K562 (cell line): Measurements from ENCODE around the gene PRLH. TPM values are rescaled to one million over a fixed set of nuclear protein-coding genes. Genes with fewer than 3 reads are reported as not detected.

Source experiments
- ATAC-seq: fragments of 200-7000 bp; cut with Tn5 transposase; 3 replicates; pipeline ENCODE4 v1.9.1; 2020; ENCODE audit warnings: moderate library complexity
- BruUV-seq: library from RNA; stranded (reverse); fragments of 400-500 nt; replicated peaks from 2 replicates; lab custom pipeline; 2021; lab: Mats Ljungman, UMichigan
- CTCF ChIA-PET: fragments of 300-600 bp; formaldehyde crosslinking; extraction: SDS; loops from one replicate; lab custom pipeline; 2021; ENCODE audit warnings: low intra/inter-chr PET ratio; lab: Yijun Ruan, JAX
- POLR2A ChIA-PET: fragments of 300-600, 350-650 bp; sonication (Branson Sonifier 250); formaldehyde crosslinking; extraction: SDS; loops from one replicate; lab custom pipeline; 2021; ENCODE audit warnings: antibody characterized with exemption, inconsistent platforms; lab: Yijun Ruan, JAX
- DNase-seq, 4 experiments: peaks; one replicate each; pipeline versions ENCODE4 v3.0.0 to v3.0.0-alpha.2; 2011 to 2018; ENCODE audit warnings: low spot score in 3 of 4, mixed read lengths in 3 of 4; ENCODE audit errors: extremely low read depth in 1 of 4
- FAIRE-seq: peaks from 2 replicates; lab custom pipeline; 2011; peaks lifted over from hg19 to GRCh38; lab: Jason Lieb, UNC
- H2AFZ ChIP-seq: 2 replicates; pipeline ENCODE4 v1.6.0; 2011; ENCODE audit warnings: low read depth, low read length, control low read depth, inconsistent platforms
- H3K27ac ChIP-seq: fragments of 200-600 bp; 3 replicates; pipeline ENCODE4 v1.8.0; 2011; ENCODE audit warnings: low read depth, mild to moderate bottlenecking, control low read depth, inconsistent platforms, low read length, moderate library complexity, mixed read lengths; ENCODE audit errors: extremely low read depth
- H3K27me3 ChIP-seq, 2 experiments: fragments of 300-600 bp in 1 of 2; 2 replicates in 1 of 2; 3 replicates in 1 of 2; pipeline versions ENCODE4 v1.6.0 to v1.8.0; 2011; ENCODE audit warnings: inconsistent platforms in 2 of 2, low read length in 2 of 2, mild to moderate bottlenecking in 1 of 2, mixed read lengths in 1 of 2, moderate library complexity in 1 of 2; ENCODE audit not compliant: control insufficient read depth in 2 of 2, insufficient read depth in 2 of 2
- H3K36me3 ChIP-seq: fragments of 300-600 bp; 3 replicates; pipeline ENCODE4 v1.8.0; 2011; ENCODE audit warnings: mild to moderate bottlenecking, low read length, inconsistent platforms; ENCODE audit not compliant: control insufficient read depth, insufficient read depth
- H3K4me1 ChIP-seq, 2 experiments: fragments of 200-600 bp in 1 of 2; replicated peaks in 1 of 2; 2 replicates in 1 of 2; 3 replicates in 1 of 2; pipeline versions ENCODE4 v1.5.1 to v1.8.0; 2011; ENCODE audit warnings: inconsistent platforms in 2 of 2, low read length in 2 of 2, mild to moderate bottlenecking in 1 of 2, mixed read lengths in 1 of 2, moderate library complexity in 1 of 2; ENCODE audit not compliant: control insufficient read depth in 2 of 2, insufficient read depth in 2 of 2
- H3K4me2 ChIP-seq: 2 replicates; pipeline ENCODE4 v1.6.1; 2011; ENCODE audit warnings: low read length, control low read depth, inconsistent platforms, mixed read lengths; ENCODE audit not compliant: insufficient read depth
- H3K4me3 ChIP-seq: fragments of 200-600 bp; sonication (generic), shearing (Covaris generic); 2 replicates; pipeline ENCODE4 v1.5.1; 2016; ENCODE audit warnings: control low read depth, inconsistent platforms
- H3K79me2 ChIP-seq: fragments of 200-600 bp; 3 replicates; pipeline ENCODE4 v1.8.0; 2011; ENCODE audit warnings: low read length, inconsistent platforms; ENCODE audit not compliant: control insufficient read depth, insufficient read depth
- H3K9ac ChIP-seq, 2 experiments: 2 replicates each; pipeline versions ENCODE4 v1.6.0 to v1.6.1; 2011; ENCODE audit warnings: low read depth in 2 of 2, low read length in 2 of 2, control low read depth in 1 of 2, inconsistent platforms in 1 of 2, mild to moderate bottlenecking in 1 of 2, mixed read lengths in 1 of 2; ENCODE audit not compliant: insufficient read depth in 1 of 2
- H3K9me1 ChIP-seq: one replicate; pipeline ENCODE4 v1.6.0; 2011; ENCODE audit warnings: inconsistent platforms, mild to moderate bottlenecking, low read length, moderate library complexity; ENCODE audit not compliant: control insufficient read depth, insufficient read depth
- H3K9me3 ChIP-seq: replicated peaks from 2 replicates; pipeline ENCODE4 v1.5.1; 2011; ENCODE audit warnings: low read depth, low read length, inconsistent platforms; ENCODE audit not compliant: control insufficient read depth, insufficient read depth
- H4K20me1 ChIP-seq: replicated peaks from 2 replicates; pipeline ENCODE4 v1.6.1; 2011; ENCODE audit warnings: low read length, inconsistent platforms, mixed read lengths; ENCODE audit not compliant: control insufficient read depth, insufficient read depth
- BRCA1 ChIP-seq, 2 experiments: fragments of 450-650 bp in 1 of 2; sonication (generic) in 1 of 2; formaldehyde crosslinking in 1 of 2; IDR thresholded peaks; 2 replicates each; pipeline versions ENCODE4 v1.5.0 to v1.6.1; 2017 to 2020; ENCODE audit warnings: mild to moderate bottlenecking in 1 of 2, missing genetic modification reagents in 1 of 2
- CHD1 ChIP-seq: fragments of 200-600 bp; sonication (generic); IDR thresholded peaks from one replicate; pipeline ENCODE4 v1.6.1; 2012; ENCODE audit warnings: mild to moderate bottlenecking, moderate library complexity, low read length, inconsistent platforms
- CREB1 ChIP-seq, 2 experiments: sonication (generic) in 1 of 2; formaldehyde crosslinking in 1 of 2; IDR thresholded peaks; 2 replicates each; pipeline versions ENCODE4 v1.6.1 to v1.8.0; 2012 to 2022; ENCODE audit warnings: inconsistent platforms in 1 of 2, mild to moderate bottlenecking in 1 of 2, missing genetic modification reagents in 1 of 2, moderate library complexity in 1 of 2
- HINFP ChIP-seq: fragments of 450-650 bp; conservative IDR thresholded peaks from 2 replicates; pipeline ENCODE4 v1.6.1; 2016; ENCODE audit warnings: missing genetic modification characterization, low read depth, mild to moderate bottlenecking, control low read depth, missing compliant biosample characterization
- KAT7 ChIP-seq: sonication (generic); formaldehyde crosslinking; IDR thresholded peaks from 2 replicates; pipeline ENCODE4 v1.8.0; 2022; ENCODE audit warnings: missing genetic modification reagents, mild to moderate bottlenecking, borderline replicate concordance
- POLR2A ChIP-seq: fragments of 450-650 bp; conservative IDR thresholded peaks from 2 replicates; pipeline ENCODE4 v1.6.1; 2016
- SREBF1 ChIP-seq: fragments of 150-350 bp; IDR thresholded peaks from 2 replicates; pipeline ENCODE4 v1.6.1; 2014; ENCODE audit warnings: antibody characterized with exemption, low read depth, low read length, borderline replicate concordance
- ZBTB49 ChIP-seq: sonication (generic); formaldehyde crosslinking; IDR thresholded peaks from 2 replicates; pipeline ENCODE4 v1.8.0; 2022; ENCODE audit warnings: missing genetic modification reagents, mild to moderate bottlenecking, borderline replicate concordance
- ZNF124 ChIP-seq: sonication (generic); formaldehyde crosslinking; IDR thresholded peaks from 2 replicates; pipeline ENCODE4 v1.8.1; 2022; ENCODE audit warnings: missing genetic modification reagents
- ZNF316 ChIP-seq: fragments of 450-650 bp; IDR thresholded peaks from 2 replicates; pipeline ENCODE4 v1.6.1; 2016
- WGBS: fragments of 100-300 bp; shearing (Covaris generic); methylation state at CpG from one replicate; pipeline ENCODE4 v1.1.6; 2016; ENCODE audit warnings: low coverage, mixed read lengths; ENCODE audit not compliant: insufficient coverage; ENCODE audit errors: missing lambda C conversion rate; 5-methylcytosine and 5-hydroxymethylcytosine counted together
- in situ Hi-C: fragments of 300-500 bp; cut with MboI; formaldehyde crosslinking; loops from 4 replicates; pipeline ENCODE4 v1.15.0; 2018; ENCODE audit warnings: inconsistent platforms, mixed read lengths
- intact Hi-C: fragments of 100-400 bp; cut with micrococcal nuclease; formaldehyde crosslinking; loops from 2 replicates; pipeline ENCODE4 v1.14.2; 2022
- polyA plus RNA-seq, 8 experiments: library from polyadenylated mRNA; depleted of rRNA in 4 of 8; stranded (reverse) in 5 of 8; unstranded in 3 of 8; fragments of >200 nt; fragmentation: Nextera tagmentation in 2 of 8; fragmentation: Illumina TruSeq in 1 of 8; extraction: Ambion mirVana in 2 of 8; extraction: Trizol in 1 of 8; gene quantifications; 2 replicates each; pipeline versions ENCODE4 v1.2.1 to v1.2.3, GENCODE V29; 2011 to 2014; ENCODE audit warnings: inconsistent platforms in 1 of 8, missing spikeins in 1 of 8
- total RNA-seq, 7 experiments: library from RNA; depleted of rRNA in 6 of 7; stranded (reverse); fragments of >200 nt in 6 of 7; fragmentation: Illumina TruSeq in 2 of 7; extraction: Trizol in 2 of 7; gene quantifications; 2 replicates each; pipeline versions ENCODE4 v1.2.1 to v1.2.3, GENCODE V29; 2011 to 2021; ENCODE audit warnings: low replicate concordance in 1 of 7

Gene PRLH
- total and polyA plus RNA-seq, 9 of the 15 experiments (the other 6 are each of a cell fraction or from before 2014, with no cell fraction given): not detected

- no peak overlapping the region for H3K9ac ChIP-seq
- in situ Hi-C loops: no loop called here
- H3K4me3 ChIP-seq: no peak overlapping the region
- H3K4me2 ChIP-seq: no peak overlapping the region
- H3K79me2 ChIP-seq: no peaks in the 10 kb centered on the region
- no peaks in the 10 kb centered on the region for H3K9me3 ChIP-seq
- POLR2A ChIA-PET: no interaction called here
- no peaks in the 10 kb centered on the region for H3K36me3 ChIP-seq
- no TSS peak for BruUV-seq
- no peaks in the 10 kb centered on the region for H4K20me1 ChIP-seq
- H3K27me3 ChIP-seq: peaks cover 0 to 30% of the 10 kb centered on the region in 2 experiments; a peak in 3 of 5 replicates
- no peaks in the 10 kb centered on the region for H3K4me1 ChIP-seq
- TF ChIP-seq POLR2A: no peak
- TF ChIP-seq, all 486 proteins: peak for 0
- WGBS: 13% methylated on average over 6 of the region's 6 CpGs
- H2AFZ ChIP-seq: no peak overlapping the region
- no peak overlapping the region for H3K27ac ChIP-seq
- DNase-seq (no peak), ATAC-seq (no peak), FAIRE-seq (no peak)
- H3K9me1 ChIP-seq: no peaks in the 10 kb centered on the region
- CTCF ChIA-PET: no interaction called here
- intact Hi-C loops: no loop called here
These were observed 41.7 kb upstream of the PRLH start for GRCh38 chr2:237524631-237525030.

GRCh38 chr2:237525559-237526157 lies 40.7 kb upstream of the PRLH start:
- Histone ChIP-seq H3K4me2 (no peak overlapping the region), H3K79me2 (no peaks in the 10 kb centered on the region), H3K27ac (no peak overlapping the region), H3K9me1 (no peaks in the 10 kb centered on the region), H2AFZ (no peak overlapping the region), H3K9ac (no peak overlapping the region), H3K36me3 (no peaks in the 10 kb centered on the region), H4K20me1 (no peaks in the 10 kb centered on the region), H3K9me3 (no peaks in the 10 kb centered on the region), H3K27me3 (peaks cover 0 to 32% of the 10 kb centered on the region in 2 experiments; a peak in 3 of 5 replicates), H3K4me1 (no peaks in the 10 kb centered on the region), H3K4me3 (no peak overlapping the region)
- no TSS peak for BruUV-seq
- WGBS: 13% methylated on average over 9 of the region's 17 CpGs
- FAIRE-seq (no peak), ATAC-seq (no peak), DNase-seq (no peak)
- ChIA-PET POLR2A (no interaction called here), CTCF (no interaction called here)
- intact Hi-C loops (no loop called here), in situ Hi-C loops (no loop called here)
- TF ChIP-seq KAT7 (CRISPR knock-in tag): no peak
- TF ChIP-seq SREBF1: no peak
- no peak for TF ChIP-seq CREB1 (IDR thresholded peaks at IDR 0.05)
- no peak for TF ChIP-seq CREB1 (CRISPR knock-in tag; IDR thresholded peaks at IDR 0.05)
- no peak for TF ChIP-seq BRCA1 (IDR thresholded peaks at IDR 0.05)
- TF ChIP-seq BRCA1 (CRISPR knock-in tag; IDR thresholded peaks at IDR 0.05): no peak
- TF ChIP-seq CHD1: no peak
- no peak for TF ChIP-seq HINFP (tag)
- TF ChIP-seq ZNF316: no peak
- no peak for TF ChIP-seq ZNF124 (CRISPR knock-in tag)
- no peak for TF ChIP-seq ZBTB49 (CRISPR knock-in tag)
